Hematopoietic multipotent progenitor cell treated with erythropoietin and hydrocortisone succinate and interleukin-3 and kit ligand, for 8 days (in vitro differentiated cells): Measurements from ENCODE around the gene ABCA10.
"Not testable (repeated sequence)": the region's sequence is repeated elsewhere in the genome, so short reads cannot be mapped to it uniquely, and the experiment has no call there.

Source experiments
- DNase-seq: peaks from one replicate; pipeline ENCODE4 v3.0.0-alpha.2; 2015

ABCA10 gene

GRCh38 chr17:69223809-69224208, 4.8 kb downstream of the ABCA10 start:
- no peak for DNase-seq

- DNase-seq = no peak
Observed at GRCh38 chr17:69222707-69223258, 5.8 kb downstream of the ABCA10 start.

DNA sequence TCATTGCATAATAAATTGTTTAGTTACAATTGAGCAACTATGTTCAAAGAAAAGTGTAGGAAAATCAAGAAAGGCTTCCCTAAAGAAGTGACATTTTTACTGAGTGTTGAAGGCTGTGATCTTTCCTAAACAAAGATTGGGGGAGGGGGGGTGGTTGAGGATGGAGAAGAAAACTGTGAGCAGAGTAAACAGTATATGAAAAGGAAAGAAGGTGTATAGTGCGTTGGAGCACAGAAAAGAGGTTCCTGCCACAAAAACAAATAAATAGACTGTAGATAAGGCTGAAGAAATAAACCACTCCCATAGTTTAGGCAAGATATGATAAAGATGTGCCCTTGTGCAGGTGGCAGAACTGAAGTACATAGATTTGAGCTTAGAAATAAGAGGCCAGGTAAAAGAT, 8.5 kb downstream of the ABCA10 start:
- no peak for DNase-seq

GRCh38 chr17:69218986-69219385, 9.6 kb downstream of the ABCA10 start:
- DNase-seq = no peak

- DNase-seq = no peak
Observed at GRCh38 chr17:69213059-69213813, 15.4 kb downstream of the ABCA10 start.

DNA sequence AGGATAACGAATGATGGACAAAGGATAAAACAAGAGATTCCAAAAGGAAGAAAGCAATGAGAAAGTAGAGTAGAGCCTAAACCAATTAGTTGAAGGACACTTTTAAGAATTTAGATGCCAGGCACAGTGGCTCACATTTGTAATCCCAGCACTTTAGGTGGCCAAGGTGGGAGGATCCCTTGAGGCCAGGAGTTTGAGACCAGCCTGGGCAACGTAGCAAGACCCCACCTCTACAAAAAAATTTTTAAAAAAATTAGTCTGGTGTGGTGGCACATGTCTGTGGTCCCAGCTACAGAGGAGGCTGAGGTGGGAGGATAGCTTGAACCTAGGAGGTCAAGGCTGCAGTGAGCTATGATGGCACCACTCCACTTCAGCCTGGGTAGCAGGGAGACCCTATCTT, 20.0 kb downstream of the ABCA10 start:
- no peak for DNase-seq

- no peak for DNase-seq
Observed at GRCh38 chr17:69207151-69207550, 21.5 kb downstream of the ABCA10 start.

DNA sequence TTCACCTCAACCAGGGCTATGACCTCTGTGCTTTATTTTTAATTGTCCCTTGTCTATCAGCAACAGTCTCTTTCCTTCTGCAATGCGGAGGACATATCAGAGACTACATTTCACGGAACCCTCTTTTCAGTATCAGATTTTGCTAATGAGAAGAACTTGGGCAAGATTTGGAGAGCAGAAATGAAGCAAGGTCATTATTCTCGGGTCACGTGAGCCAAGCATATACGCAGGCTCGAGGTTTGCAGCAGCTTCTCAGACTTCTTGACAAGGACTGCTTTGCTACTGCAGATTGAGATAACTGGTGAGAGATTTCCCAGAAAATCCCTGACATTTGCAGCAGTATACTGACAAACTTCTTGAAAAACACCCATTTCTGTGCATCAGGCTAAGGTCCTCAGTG, 30.4 kb downstream of the ABCA10 start:
- DNase-seq = no peak

DNA sequence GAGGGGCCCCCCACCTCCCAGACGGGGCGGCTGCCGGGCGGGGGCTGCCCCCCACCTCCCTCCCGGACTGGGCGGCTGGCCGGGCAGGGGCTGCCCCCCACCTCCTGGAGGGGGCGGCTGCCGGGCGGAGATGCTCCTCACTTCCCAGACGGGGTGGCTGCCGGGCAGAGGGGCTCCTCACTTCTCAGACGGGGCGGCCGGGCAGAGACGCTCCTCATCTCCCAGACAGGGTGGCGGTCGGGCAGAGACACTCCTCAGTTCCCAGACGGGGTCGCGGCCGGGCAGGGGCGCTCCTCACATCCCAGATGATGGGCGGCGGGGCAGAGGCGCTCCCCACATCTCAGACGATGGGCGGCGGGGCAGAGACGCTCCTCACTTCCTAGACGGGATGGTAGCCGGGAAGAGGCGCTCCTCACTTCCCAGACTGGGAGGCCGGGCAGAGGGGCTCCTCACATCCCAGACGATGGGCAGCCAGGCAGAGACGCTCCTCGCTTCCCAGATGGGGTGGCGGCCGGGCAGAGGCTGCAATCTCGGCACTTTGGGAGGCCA, 32.4 kb downstream of the ABCA10 start:
- not testable (repeated sequence) for DNase-seq

DNA sequence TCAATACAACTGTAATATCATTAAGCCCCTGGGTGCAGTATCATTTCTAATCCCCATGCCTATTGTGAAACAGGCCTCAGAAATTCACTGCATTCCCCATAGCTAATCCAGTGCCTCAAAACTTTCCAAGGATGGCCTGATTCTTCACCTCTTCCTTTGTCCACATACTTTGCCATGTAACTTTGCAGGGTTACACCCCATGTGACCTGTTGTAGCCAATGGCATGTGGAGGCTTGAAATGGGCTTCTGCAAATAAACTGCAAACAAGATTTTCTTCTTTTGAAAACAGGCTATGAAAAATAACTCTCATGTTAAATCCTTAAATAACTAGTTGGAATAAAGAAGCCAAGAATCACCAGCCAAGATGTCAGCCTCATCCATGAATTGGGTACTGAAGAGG, 35.9 kb downstream of the ABCA10 start:
- no peak for DNase-seq

GRCh38 chr17:69188796-69189195, 39.8 kb downstream of the ABCA10 start:
- no peak for DNase-seq

DNA sequence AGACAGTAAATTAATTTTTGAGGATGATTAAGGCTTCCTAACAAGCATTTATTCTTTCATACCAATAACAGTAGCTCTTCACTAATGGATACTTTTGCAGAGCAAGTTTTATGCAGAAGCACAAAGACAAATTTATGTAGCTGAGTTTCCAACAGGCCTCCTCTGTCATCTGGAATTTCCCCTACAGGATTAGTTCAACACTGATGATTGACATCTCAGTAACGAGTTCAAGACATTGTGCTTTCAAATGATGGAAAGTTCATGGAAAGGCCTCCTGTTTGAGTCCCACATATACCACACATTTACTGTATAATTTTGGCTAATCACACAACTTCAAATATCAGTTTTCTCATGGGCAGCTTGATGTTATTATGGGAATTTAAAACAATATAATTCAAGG, 40.6 kb downstream of the ABCA10 start:
- no peak for DNase-seq

DNA sequence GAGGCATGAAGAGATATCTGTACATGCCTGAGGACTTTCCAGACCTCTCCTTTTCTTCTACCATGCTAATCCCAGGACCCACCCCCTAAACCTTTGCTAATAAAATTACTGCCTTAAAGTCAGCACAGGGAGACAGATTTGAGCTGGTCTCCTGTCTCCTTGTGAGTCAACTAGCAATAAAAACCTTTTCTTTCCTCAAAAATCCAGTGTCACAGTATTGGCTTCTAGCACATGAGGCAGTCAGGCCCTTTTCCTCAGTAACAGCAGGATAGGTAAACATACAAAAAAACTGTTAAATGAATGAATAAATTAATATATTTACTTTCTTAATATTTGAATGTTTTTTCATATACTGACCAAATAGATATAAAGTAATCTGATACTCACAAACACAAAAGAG, 41.3 kb downstream of the ABCA10 start:
- no peak for DNase-seq

DNA sequence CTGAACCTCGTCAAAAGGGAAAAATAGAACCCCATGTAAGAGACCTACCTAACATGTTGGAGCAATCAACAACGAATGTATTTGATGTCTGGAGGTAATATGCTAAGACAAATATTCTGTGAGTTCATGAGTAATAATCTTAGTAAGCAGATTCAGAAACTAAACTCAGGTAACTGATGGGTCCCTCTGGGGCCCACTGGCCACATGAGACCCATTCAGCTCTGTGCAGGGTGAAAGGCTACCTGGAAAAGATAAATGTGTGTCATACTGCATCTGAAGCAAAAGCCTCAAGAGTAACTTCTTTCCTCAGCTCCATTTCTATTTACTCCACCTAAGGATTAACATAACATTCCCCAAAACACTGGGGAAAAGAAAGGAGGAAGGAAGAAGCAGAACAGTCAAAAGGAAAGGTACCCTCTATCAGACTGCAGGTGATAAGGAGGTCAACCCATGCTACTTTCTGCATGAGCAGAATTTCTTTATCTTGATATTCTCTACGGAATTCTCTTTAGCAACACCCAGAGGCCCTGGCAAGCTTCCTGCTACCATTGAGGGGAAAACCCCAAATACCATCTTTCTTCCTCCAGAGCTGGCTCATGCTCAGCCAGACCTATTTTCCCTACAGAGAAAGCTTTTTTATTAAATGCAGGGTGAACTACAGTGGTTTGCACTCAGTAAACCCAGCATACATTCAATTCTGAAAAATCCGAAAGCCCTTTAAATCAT, 49.2 kb downstream of the ABCA10 start:
- no peak for DNase-seq

DNA sequence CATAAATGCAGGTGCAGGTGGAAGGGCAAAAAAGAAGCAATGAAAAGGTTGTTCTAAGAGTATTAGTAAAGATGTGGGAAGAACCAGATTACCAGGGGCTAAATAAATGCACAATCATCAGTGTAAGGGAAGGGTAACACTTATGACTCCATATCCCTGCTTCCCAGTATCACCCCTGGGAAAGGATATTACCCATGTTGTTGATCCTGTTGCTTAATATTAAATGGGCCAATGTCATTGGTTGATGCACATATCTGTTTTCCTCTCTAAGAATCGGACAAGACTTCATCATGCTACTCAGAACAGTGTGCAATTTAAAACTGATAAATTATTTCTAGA, 52.2 kb downstream of the ABCA10 start:
- DNase-seq = no peak

DNA sequence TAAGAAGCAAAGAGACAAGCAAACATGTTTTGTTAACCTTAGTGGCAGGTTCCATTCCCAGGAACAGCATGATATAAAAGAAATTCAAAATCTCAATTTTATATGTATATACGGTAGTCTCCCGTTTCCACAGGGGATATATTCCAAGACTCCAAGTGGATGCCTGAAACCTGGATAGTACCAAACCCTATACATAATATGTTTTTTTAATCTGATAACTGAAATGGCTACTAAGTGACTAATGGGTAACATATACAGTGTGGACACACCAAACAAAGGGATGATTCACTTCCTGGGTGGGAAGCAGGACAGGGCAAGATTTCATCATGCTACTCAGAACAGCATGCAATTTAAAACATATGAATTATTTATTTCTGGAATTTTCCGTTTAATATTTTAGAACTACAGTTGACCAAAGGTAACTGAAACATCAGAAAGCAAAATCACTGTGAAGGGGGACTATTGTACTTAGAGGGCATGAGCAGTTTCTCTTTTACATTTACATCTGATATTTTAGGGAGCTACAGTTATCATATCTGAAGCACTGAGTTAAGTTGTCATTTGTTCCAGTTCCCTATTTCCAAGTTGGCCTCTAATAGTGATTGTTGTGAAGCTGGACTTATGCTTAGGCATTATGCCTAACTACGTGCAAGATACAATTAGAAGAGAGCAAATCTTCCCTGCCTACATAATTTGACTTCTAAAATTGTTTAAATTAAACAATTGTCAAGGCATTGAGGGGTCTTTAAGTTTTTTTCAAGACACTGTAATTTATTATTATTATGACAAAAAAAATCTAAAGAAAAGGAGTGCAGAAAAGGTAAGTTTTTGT, 52.8 kb downstream of the ABCA10 start:
- peak; percentile 17 for DNase-seq

DNA sequence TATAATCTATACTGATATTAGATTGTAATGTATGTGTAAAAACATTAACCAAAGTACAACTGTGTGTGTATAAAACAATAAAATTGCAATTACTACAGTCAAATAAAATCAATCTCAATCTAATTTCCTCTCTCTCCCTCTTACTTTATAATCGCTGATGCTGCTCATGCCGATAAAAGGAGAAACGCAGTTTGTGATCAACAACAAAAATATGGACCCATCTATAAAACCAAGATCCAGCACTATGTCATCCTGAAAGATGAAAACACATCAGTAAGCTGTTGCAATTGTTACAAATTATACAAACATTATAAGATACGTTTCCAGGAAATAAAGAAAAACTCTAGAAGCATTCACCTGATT, 53.4 kb downstream of the ABCA10 start:
- DNase-seq = no peak

- DNase-seq = no peak
Observed at GRCh38 chr17:69173118-69173517, 55.5 kb downstream of the ABCA10 start.

DNA sequence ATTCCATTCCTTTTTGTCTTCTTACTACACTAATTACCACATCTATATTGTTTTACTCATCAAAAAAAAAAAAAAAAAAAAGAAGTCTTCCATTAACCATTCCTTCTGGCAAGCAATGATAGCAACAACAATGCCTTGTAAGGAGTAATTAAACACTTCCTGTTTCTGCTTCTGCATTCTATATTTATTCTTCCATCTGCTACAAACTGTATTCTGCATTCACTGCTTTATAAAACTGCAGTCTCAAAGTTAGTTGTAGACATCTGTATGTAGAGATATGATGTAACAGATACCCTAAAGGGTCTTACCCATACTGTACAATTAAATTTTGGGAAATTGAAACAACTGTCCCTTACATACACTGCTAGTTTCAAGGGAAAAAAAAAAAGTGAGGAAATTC, 58.2 kb downstream of the ABCA10 start:
- peak; percentile 12 for DNase-seq

DNA sequence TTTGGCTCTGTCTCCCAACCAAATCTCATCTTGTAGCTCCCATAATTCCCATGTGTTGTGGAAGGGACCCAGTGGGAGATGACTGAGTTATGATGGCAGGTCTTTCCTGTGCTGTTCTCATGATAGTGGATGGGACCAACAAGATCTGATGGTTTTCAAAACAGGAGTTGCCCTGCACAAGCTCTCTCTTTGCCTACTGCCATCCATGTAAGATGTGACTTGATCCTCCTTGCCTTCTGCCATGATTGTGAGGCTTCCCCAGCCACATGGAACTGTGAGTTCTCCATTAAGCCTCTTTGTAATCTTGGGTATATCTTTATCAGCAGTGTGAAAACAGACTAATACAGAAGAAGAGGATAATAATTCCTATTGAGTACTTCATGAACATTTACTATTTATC, 60.0 kb downstream of the ABCA10 start:
- DNase-seq = not testable (repeated sequence)

- DNase-seq = no peak
Observed at GRCh38 chr17:69166957-69167356, 61.7 kb downstream of the ABCA10 start.

GRCh38 chr17:69164206-69164605, 64.4 kb downstream of the ABCA10 start:
- no peak for DNase-seq

- DNase-seq = no peak
Observed at GRCh38 chr17:69159418-69159817, 69.2 kb downstream of the ABCA10 start.
